HG03025 (cell line): ENCODE results near the gene OCRL.
A peak's percentile ranks its signal among the peaks of the same experiment; 100 is the strongest.

Experiments
- ATAC-seq: cut with Tn5 transposase; IDR thresholded peaks from one replicate; pipeline ENCODE4 v1.9.1; 2021; ENCODE audit warnings: mild to moderate bottlenecking, moderate library complexity; ENCODE audit not compliant: unreplicated experiment, low FRiP score

Gene OCRL

GRCh38 chrX:129629837-129630236 lies 89.8 kb downstream of the OCRL start:
- no peak for ATAC-seq

GRCh38 chrX:129631849-129632248 lies 91.8 kb downstream of the OCRL start:
- ATAC-seq: no peak

GRCh38 chrX:129632443-129632842 lies 92.4 kb downstream of the OCRL start:
- no peak for ATAC-seq

GRCh38 chrX:129634541-129634940 lies 94.5 kb downstream of the OCRL start:
- no peak for ATAC-seq

- no peak for ATAC-seq
Measured at GRCh38 chrX:129636175-129636681, 96.2 kb downstream of the OCRL start.

- peak; percentile 61 for ATAC-seq
Measured at GRCh38 chrX:129637217-129638109, 97.4 kb downstream of the OCRL start.

- ATAC-seq: no peak
Measured at GRCh38 chrX:129638917-129639316, 98.9 kb downstream of the OCRL start.

GRCh38 chrX:129640737-129641136 lies 100.7 kb downstream of the OCRL start:
- ATAC-seq: no peak

GRCh38 chrX:129641469-129641868 lies 101.4 kb downstream of the OCRL start:
- no peak for ATAC-seq

GRCh38 chrX:129641941-129642340 lies 101.9 kb downstream of the OCRL start:
- ATAC-seq: no peak
